GM21528 (cell line): Measurements from ENCODE around the gene ERBB2.

ENCODE experiments used
- ATAC-seq: cut with Tn5 transposase; IDR thresholded peaks from one replicate; pipeline ENCODE4 v1.9.1; 2021; ENCODE audit warnings: mild to moderate bottlenecking, moderate library complexity; ENCODE audit not compliant: unreplicated experiment, low FRiP score

ERBB2 gene

DNA sequence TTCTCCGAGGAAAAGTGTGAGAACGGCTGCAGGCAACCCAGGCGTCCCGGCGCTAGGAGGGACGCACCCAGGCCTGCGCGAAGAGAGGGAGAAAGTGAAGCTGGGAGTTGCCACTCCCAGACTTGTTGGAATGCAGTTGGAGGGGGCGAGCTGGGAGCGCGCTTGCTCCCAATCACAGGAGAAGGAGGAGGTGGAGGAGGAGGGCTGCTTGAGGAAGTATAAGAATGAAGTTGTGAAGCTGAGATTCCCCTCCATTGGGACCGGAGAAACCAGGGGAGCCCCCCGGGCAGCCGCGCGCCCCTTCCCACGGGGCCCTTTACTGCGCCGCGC lies at the start of gene ERBB2:
TSS of gene ERBB2 (plus strand) at position 247 of the 330 bp plus-strand sequence. CDS start 175 bp downstream, outside the sequence.
- ATAC-seq = no peak

DNA sequence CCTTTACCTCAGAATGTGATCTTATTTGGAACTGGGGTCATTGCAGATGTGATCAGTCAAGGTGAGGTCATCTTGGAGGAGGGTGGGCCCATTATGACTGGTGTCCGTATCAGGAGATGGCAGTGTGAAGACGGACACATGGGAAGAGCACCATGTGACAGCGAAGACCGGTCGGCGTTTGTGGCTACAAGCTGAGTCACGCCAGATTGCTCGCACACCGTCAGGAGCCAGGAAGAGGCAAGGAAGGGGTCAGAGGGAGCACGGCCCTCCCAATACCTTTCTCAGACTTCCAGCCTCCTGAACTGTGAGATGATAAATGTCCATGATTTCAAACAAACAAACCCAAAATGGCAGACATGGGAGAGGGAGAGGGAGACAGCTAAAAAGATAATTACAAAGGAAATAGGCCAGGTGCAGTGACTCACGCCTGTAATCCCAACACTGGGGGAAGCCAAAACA lies 49.7 kb upstream of the ERBB2 start:
- ATAC-seq = no peak

DNA sequence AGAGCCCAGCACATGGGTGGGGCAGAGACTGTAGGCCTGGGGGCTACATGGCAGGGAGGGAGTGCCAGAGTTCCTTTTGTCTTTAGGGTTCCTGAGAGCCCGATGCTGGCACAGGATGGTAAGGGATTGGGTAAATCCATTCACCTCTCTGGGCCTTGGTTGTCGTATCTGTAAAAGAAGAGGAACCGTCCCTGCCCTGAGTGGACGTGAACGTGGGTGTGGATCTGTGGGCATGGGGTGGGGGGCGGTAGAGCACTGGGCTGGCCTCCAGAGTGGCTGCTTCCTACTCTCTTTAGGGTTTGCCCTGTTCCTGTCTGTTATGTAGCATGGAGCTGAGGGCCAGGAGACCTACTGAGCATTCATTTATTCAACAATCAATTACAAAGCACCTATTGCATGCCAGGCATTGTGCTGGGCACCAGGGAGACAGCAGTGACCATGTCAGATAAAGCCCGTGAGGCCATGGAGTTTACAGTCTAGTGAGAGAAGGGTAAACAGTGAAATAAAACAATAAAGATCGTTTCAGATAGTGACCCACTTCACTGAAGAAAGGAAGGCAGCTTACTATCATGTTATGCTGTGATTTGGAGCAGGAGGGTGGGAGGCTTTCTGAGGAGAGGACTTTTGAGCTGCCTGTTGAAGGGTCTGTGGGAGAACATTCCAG lies 47.8 kb upstream of the ERBB2 start:
- ATAC-seq = no peak

DNA sequence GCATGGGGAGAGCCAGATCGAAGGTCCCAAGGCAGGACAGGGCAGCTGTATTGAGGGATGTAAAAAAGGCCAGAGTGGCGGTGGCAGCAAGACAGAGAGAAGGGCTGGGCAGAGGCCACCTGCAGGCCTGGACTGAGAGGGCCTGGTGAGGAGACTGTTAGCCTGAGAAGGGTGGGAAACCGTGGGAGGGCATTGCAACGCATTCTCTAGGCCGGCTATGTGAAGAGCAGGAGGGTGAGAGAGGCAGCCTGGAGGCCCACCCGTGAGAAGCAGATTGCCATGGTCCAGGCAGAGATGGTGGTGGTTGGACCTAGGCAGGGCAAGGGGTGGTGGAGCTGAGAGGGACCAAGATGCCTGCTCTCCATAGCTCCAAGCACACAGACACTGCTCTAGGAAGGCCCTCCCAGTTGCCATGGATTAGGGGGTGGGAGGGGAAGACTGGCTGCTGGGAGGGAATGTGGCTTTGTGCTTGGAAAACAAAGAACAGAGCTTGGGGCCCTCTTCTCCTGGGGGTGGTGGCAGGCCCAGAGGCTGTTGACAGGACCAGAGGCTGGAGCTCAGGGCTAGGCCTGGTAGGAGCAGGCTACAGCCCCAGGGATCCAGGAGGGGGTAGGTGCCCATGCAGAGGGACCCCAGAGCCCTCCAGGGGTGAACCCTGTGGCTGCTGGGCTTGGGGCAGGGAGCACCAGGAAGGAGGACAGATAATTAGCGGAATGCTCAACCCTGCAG lies 47.1 kb upstream of the ERBB2 start:
- ATAC-seq = no peak

DNA sequence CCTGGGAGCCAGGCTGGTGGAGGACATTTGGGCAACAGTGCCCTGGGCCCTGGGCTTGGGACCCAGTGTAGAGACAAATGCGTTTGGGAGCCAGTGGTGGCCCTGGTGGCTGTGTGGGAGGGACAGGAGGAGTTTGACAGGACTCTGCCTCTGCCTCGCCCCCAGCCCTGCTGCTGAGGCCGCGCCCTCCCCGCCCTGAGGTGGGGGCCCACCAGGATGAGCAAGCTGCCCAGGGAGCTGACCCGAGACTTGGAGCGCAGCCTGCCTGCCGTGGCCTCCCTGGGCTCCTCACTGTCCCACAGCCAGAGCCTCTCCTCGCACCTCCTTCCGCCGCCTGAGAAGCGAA lies 46.6 kb upstream of the ERBB2 start:
- no peak for ATAC-seq

DNA sequence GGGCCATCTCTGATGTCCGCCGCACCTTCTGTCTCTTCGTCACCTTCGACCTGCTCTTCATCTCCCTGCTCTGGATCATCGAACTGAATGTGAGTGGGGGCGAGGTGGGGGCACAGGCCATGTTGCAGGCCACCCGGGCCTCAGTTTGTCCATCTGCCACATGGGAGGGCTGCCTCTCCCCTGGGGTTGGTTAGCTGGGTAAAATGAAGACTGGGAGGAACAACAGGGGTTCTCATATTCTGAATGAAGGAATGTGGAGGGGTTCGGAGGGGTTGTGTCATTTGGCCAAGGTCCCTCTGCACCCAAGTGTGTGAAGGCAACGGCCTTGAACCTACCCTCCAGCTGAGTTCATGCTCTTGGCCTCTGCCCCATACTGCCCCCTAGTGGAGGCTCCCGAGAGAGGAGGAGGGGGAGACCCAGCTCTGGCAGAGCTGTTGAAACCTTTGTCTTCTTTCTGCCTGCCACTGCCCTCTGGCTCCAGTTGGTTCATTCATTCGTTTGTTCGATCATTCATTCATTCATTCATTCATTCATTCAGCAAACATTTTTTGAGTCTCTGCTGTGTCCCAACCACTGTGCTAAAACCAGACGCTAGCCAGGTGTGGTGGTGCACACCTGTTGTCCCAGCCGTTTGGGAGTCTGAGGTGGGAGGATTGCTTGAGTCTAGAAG lies 46.1 kb upstream of the ERBB2 start:
- ATAC-seq = no peak

DNA sequence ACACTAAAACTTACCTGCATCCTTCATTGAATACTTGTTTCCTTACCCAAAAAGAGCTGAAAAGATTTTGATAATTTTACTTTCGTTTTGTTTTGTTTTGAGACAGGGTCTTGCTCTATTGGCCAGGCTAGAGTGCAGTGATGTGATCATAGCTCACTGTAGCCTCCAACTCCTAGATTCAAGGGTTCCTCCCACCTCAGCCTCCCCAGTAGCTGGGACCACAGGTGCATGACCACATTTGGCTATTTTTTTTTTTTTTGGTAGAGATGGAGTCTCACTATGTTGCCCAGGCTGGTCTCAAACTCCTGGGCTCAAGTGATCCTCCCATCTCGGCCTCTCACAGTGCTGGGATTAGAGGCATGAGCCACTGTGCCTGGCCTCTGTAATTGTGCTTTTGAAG lies 44.8 kb upstream of the ERBB2 start:
- no peak for ATAC-seq

DNA sequence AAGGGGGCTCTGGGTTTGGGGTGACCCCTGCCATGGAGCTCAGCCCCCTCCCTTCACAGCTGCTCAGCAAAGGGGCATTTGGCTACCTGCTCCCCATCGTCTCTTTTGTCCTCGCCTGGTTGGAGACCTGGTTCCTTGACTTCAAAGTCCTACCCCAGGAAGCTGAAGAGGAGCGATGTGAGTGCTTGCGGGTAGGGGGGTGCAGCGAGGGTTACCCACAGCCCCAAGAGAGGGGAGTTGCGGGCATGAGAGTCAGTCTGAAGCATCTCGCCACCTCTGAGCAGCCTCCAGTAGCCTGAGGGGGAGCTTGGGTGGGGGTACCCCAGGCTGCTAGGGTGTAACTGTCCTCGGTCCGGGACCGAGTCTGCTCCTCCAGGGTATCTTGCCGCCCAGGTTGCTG lies 41.5 kb upstream of the ERBB2 start:
- ATAC-seq = no peak

DNA sequence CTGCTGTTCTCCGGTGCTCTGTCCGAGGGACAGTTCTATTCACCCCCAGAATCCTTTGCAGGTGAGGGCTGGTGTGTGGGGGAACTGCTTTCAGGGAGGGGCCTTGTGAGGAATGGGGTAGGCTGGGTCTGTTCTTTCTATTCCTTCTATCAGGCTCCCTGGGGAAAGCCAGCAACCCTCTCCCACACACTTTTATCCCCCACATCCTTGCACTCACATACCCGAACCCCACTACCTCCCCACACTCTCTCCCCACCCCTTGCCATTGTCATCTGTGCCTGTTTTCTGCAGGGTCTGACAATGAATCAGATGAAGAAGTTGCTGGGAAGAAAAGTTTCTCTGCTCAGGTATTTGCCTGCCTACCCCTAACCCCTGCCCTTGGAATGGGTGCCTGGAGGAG lies 41.1 kb upstream of the ERBB2 start:
- ATAC-seq = no peak

DNA sequence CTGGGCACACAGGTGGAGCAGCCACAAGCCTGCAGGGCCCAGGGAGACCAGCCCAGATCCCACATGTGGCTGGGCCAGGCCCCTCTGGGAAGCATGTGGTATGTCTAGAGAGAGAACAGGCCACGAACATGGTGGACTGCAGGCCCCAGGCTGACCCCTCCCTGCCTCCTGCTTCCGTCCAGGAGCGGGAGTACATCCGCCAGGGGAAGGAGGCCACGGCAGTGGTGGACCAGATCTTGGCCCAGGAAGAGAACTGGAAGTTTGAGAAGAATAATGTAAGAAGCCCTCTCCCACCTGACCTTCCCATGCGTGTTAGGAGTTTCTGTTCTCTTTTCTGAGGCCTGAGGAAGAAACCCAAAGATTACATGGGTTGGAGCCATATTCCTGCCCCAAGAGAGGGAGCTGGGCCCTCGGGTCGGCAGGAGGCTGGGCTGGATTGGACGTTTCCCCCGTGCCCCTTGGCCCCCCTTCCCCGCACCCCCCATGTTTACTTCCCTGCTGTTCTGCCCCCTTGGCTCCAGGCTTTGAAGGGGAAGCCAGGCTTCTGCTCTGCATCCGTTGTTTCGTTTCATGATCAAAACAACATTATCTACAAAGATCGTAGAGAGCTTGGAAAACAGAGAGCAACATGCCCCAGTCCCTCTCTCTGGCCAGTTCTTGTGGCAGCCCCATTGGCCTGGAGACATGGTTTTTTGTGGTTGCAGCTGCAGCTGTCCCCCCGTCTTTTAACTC lies 40.4 kb upstream of the ERBB2 start:
- ATAC-seq = no peak

DNA sequence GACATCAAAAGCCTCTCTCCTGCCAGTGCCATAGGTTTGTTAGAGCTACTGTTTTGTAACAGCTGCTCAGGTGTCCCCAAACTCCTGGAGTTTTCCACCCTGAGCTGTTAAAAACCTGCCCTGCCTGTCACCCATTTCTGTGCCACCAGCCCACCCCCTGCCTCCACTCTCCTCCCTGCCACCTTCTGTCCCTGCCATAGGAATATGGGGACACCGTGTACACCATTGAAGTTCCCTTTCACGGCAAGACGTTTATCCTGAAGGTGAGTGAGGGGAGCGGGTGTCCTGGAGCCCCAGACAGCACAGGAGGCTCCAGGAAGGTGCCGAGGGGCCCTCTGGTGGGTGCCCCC lies 39.9 kb upstream of the ERBB2 start:
- no peak for ATAC-seq

DNA sequence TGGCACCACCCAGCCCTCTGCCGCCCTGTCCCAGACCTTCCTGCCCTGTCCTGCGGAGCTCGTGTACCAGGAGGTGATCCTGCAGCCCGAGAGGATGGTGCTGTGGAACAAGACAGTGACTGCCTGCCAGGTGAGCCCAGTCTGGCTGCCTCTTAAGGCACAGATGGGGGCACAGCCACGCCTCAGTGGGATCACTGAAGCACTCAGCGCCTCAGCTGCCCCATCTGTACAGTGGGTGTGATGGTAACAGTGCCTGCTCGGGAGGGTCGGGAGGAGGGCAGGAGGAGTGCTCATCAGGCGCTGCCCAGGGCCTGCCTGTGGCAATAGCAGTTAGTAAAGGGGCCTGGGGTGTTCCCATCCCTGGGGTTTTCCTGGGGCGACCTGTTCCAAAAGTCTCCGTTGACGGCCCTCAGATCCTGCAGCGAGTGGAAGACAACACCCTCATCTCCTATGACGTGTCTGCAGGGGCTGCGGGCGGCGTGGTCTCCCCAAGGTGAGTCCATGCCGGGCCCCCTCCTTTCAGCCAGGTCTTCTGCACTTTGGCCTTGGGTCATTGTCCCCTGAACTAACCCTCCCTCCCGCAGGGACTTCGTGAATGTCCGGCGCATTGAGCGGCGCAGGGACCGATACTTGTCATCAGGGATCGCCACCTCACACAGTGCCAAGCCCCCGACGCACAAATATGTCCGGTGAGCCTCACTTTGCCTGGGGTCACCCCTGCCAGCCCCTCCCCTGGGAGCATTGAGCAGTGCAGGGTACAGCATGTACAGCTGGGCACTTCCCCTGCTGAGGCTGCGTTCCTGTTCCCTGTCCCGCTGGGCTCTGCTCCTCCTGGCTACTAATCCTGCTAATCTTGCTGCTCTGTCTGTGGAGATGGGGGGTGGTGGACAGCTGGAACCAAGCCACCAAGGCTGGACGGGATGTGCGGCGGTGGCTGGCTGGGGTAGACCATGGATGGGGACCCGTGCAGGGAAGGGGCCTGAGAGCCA lies 39.2 kb upstream of the ERBB2 start:
- ATAC-seq = no peak

DNA sequence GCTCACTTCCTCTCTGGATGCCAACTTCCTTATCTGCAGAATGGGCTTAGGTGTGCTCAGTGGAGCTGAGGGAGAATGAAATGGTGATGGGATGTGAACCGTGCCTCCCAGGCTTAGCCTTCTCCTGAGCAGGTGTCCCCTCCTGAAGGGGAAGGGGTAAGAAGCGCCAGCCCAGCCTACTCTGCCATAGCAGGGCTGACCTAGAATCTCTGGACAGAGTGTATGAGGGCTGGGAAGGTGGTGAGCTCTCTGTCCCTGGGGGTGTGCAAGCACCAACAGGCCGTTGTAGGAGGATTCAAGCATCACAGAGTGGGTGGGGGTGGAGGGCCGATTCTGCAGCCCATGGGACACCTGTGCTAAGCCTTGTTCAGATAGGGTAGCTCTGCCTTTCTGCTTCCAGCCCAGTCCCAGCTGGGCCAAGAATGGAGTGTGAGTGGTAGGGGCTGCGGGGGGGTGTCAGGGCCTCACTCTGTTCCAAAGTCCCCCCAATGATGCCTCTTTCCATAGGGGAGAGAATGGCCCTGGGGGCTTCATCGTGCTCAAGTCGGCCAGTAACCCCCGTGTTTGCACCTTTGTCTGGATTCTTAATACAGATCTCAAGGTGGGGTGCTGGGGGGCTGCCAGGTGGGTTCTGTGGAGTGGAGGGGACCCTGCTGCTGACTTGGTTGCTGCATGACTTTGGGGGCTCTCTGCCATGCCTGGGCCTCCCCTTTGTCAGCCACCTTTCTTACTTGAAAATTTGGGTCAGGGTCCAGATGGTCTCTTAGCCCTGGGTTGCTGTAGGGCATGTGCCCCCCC lies 37.9 kb upstream of the ERBB2 start:
- no peak for ATAC-seq

DNA sequence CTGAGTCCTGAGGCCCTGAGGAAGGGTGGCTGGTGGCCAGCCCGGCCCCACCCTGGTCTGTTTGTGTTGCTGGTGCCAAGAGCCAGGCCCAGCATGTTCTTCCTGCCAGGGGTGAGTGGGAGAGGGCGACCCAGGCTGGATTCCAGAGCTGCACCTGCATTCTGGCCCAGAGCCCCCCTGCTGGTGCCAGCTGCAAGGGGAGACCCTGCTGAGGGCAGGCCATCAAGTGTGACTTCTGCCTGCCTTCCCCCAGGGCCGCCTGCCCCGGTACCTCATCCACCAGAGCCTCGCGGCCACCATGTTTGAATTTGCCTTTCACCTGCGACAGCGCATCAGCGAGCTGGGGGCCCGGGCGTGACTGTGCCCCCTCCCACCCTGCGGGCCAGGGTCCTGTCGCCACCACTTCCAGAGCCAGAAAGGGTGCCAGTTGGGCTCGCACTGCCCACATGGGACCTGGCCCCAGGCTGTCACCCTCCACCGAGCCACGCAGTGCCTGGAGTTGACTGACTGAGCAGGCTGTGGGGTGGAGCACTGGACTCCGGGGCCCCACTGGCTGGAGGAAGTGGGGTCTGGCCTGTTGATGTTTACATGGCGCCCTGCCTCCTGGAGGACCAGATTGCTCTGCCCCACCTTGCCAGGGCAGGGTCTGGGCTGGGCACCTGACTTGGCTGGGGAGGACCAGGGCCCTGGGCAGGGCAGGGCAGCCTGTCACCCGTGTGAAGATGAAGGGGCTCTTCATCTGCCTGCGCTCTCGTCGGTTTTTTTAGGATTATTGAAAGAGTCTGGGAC lies 37.1 kb upstream of the ERBB2 start:
- no peak for ATAC-seq

DNA sequence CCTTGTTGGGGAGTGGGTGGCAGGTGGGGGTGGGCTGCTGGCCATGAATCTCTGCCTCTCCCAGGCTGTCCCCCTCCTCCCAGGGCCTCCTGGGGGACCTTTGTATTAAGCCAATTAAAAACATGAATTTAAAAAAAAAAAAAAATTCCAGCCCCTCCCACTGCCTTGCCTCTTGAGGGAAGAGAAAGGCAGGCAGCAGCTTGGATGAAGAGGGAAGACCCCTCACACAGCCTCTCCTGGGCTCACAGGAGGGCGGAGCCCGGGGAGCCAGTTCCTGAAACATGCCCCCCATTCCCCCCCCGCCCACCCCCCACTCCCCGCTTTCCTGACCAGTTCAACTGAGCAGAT lies 36.5 kb upstream of the ERBB2 start:
- ATAC-seq = no peak

DNA sequence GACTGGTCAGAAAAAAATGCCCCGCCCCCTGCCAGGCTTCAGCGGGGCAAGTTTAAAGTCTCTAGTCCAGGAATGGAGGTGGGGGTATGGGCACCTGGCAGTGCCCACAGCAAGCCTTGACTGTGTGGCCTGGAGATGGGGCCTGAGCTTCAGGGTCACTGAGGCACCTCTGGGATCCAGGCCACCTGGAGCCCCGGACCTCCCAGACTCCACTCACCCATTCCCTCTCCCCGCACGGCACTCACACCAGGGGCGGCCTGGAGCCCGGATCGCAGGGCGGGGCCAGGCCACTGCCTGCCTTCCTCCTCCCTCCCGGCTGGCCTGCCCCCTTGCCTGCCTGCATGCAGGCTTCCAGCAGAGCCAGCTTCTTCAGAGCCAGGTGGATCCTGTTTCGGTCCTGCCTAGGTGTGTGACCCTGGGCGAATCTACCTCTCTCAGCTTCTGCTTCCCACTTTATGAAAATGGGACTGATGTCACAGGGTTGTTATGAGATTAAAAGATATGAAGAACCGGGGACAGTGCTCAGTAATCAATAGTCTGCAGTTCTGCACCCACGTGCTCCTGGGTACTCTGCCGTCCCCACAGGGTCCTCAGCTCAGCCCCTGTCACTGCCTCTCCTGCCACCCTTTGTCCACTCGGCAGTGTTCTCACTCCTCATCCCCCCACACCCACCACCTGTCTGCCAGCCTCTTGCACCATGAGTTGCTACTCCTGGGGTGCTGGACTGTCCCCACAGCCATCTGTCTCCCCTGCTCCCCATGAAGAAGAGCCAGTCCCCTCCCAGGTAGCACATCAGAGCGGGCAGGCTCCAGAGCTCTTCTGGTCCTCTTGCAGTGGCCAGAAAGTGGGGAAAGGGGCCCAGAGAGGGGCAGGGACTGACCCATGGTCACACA lies 35.9 kb upstream of the ERBB2 start:
- ATAC-seq = no peak
